SH-SY5Y (cell line): ENCODE measurements around the gene FAM98C.

ENCODE experiments used
- GATA2 ChIP-seq: IDR thresholded peaks from 2 replicates; pipeline ENCODE4 v1.6.1; 2011; ENCODE audit warnings: mild to moderate bottlenecking, low read depth, low read length
- GATA3 ChIP-seq: IDR thresholded peaks from 2 replicates; pipeline ENCODE4 v1.6.1; 2011; ENCODE audit warnings: low read depth, mild to moderate bottlenecking, low read length, moderate library complexity

DNA sequence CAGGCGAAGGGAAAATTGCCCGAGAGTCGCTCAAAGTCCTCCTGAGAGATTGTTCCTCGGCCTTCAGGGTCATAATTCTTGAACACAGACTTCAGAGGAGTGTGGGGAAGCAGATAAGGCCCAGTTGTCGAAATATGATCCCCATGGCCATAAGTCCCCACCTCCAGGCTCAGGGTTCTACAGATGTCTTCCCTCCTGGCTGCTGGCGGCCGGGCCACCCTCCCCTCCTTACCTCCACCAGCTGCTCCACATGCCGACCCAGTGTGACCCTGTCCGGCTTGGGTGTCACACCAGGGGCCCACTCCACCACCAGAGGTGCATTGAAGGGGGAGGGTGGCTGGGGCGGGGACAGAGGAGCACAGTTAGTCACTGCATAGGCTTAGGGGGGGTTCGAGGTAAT is 10.1 kb downstream of the FAM98C start:
- TF ChIP-seq GATA3 (no peak), GATA2 (no peak)
